ENCODE measurements around the gene STON2.

GRCh38 chr14:81336009-81336408 lies 64.1 kb downstream of the STON2 start:
- TF ChIP-seq CTCF (conservative IDR thresholded peaks at IDR 0.05; ENCODE audit: low read depth, low read length) (no peak), EZH2 (IDR thresholded peaks at IDR 0.05; ENCODE audit: borderline replicate concordance, low read depth, low read length, poor library complexity, severe bottlenecking) (no peak)

All from A673 (cell line).